Endothelial cell of umbilical vein (primary cell): ENCODE results near the gene ALK. TPM values are rescaled to one million over a fixed set of nuclear protein-coding genes. Genes with fewer than 3 reads are reported as not detected.

ENCODE experiments used
- BruUV-seq: library from RNA; stranded (reverse); fragments of 400-500 nt; replicated peaks from 2 replicates; lab custom pipeline; 2021; lab: Mats Ljungman, UMichigan
- CTCF ChIA-PET: fragments of 300-600, 350-600 bp; sonication (Branson Sonifier 250); formaldehyde crosslinking; loops from one replicate; lab custom pipeline; 2021; ENCODE audit warnings: antibody characterized with exemption, inconsistent platforms; lab: Charles Lee
- POLR2A ChIA-PET: fragments of 300-600, 350-600 bp; sonication (Branson Sonifier 250); formaldehyde crosslinking; loops from one replicate; lab custom pipeline; 2021; ENCODE audit warnings: antibody characterized with exemption, inconsistent platforms; lab: Charles Lee
- DNase-seq: peaks from one replicate; pipeline ENCODE4 v3.0.0-alpha.2; 2011; ENCODE audit warnings: low read depth, low spot score
- FAIRE-seq: peaks from 2 replicates; lab custom pipeline; 2011; peaks lifted over from hg19 to GRCh38; lab: Jason Lieb, UNC
- H2AFZ ChIP-seq: 2 replicates; pipeline ENCODE4 v1.6.0; 2012; ENCODE audit warnings: low read depth, low read length, control low read depth, inconsistent platforms
- H3K27ac ChIP-seq: 2 replicates; pipeline ENCODE4 v1.5.1; 2011; ENCODE audit warnings: low read depth, mild to moderate bottlenecking, control low read depth, low read length, moderate library complexity; ENCODE audit not compliant: insufficient read depth
- H3K27me3 ChIP-seq, 2 experiments: 2 replicates each; pipeline versions ENCODE4 v1.6.0 to v1.6.1; 2011; ENCODE audit warnings: low read length in 2 of 2, mixed read lengths in 1 of 2; ENCODE audit not compliant: control insufficient read depth in 2 of 2, insufficient read depth in 2 of 2
- H3K36me3 ChIP-seq, 2 experiments: 2 replicates in 1 of 2; 3 replicates in 1 of 2; pipeline ENCODE4 v1.5.1; 2011; ENCODE audit warnings: low read length in 2 of 2, mild to moderate bottlenecking in 1 of 2, moderate library complexity in 1 of 2; ENCODE audit not compliant: control insufficient read depth in 2 of 2, insufficient read depth in 2 of 2; ENCODE audit errors: extremely low read depth in 1 of 2
- H3K4me1 ChIP-seq: 3 replicates; pipeline ENCODE4 v1.5.1; 2011; ENCODE audit warnings: mild to moderate bottlenecking, low read length; ENCODE audit not compliant: control insufficient read depth, insufficient read depth; ENCODE audit errors: extremely low read depth
- H3K4me2 ChIP-seq: 2 replicates; pipeline ENCODE4 v1.6.1; 2011; ENCODE audit warnings: low read length, control low read depth, mixed read lengths; ENCODE audit not compliant: insufficient read depth
- H3K4me3 ChIP-seq, 3 experiments: fragments of 200-600 bp in 1 of 3; sonication (generic), shearing (Covaris generic) in 1 of 3; replicated peaks in 1 of 3; 2 replicates each; pipeline ENCODE4 v1.5.1; 2011 to 2016; ENCODE audit warnings: control low read depth in 3 of 3, low read length in 3 of 3, mild to moderate bottlenecking in 2 of 3, inconsistent platforms in 1 of 3, low read depth in 1 of 3, moderate library complexity in 1 of 3; ENCODE audit not compliant: insufficient read depth in 1 of 3
- H3K79me2 ChIP-seq: 2 replicates; pipeline ENCODE4 v1.6.0; 2012; ENCODE audit warnings: low read length, inconsistent platforms; ENCODE audit not compliant: control insufficient read depth, insufficient read depth
- H3K9ac ChIP-seq: replicated peaks from 2 replicates; pipeline ENCODE3; 2011; ENCODE audit warnings: low read length, control low read depth; ENCODE audit not compliant: insufficient read depth; ENCODE audit errors: extremely low read depth
- H3K9me1 ChIP-seq: replicated peaks from 3 replicates; pipeline ENCODE4 v1.6.0; 2011; ENCODE audit warnings: mild to moderate bottlenecking, low read length; ENCODE audit not compliant: control insufficient read depth, insufficient read depth; ENCODE audit errors: extremely low read depth
- H3K9me3 ChIP-seq: replicated peaks from 2 replicates; pipeline ENCODE4 v1.5.1; 2012; ENCODE audit warnings: low read length, inconsistent platforms; ENCODE audit not compliant: control insufficient read depth, insufficient read depth
- H4K20me1 ChIP-seq: replicated peaks from 2 replicates; pipeline ENCODE3; 2011; ENCODE audit warnings: mild to moderate bottlenecking, low read length; ENCODE audit not compliant: control insufficient read depth, insufficient read depth; ENCODE audit errors: extremely low read depth
- GATA2 ChIP-seq: IDR thresholded peaks from 2 replicates; pipeline ENCODE4 v1.7.0; 2011; ENCODE audit warnings: low read depth, mild to moderate bottlenecking, moderate library complexity, mixed read lengths, low read length; ENCODE audit not compliant: insufficient read length, insufficient read depth
- MAX ChIP-seq: IDR thresholded peaks from 2 replicates; pipeline ENCODE4 v1.6.1; 2011; ENCODE audit not compliant: insufficient read depth, insufficient read length
- MYC ChIP-seq: IDR thresholded peaks from one replicate; pipeline ENCODE4 v1.6.1; 2011; ENCODE audit warnings: mild to moderate bottlenecking, low read depth, low read length
- POLR2A ChIP-seq: IDR thresholded peaks from 2 replicates; pipeline ENCODE4 v1.6.1; 2012; ENCODE audit warnings: low read depth, mild to moderate bottlenecking, control low read depth, low read length
- dilution Hi-C: fragments of 300-500 bp; cut with MboI; formaldehyde crosslinking; loops from one replicate; pipeline ENCODE4 v1.15.0; 2019; ENCODE audit warnings: low sequenced_read_pairs; ENCODE audit not compliant: extremely low pct_ligation_motif_present
- intact Hi-C: fragments of 100-400 bp; cut with micrococcal nuclease; formaldehyde crosslinking; loops from one replicate; pipeline ENCODE4 v1.10.0; 2022
- polyA plus RNA-seq, 4 experiments: library from polyadenylated mRNA; depleted of rRNA in 3 of 4; stranded (reverse) in 3 of 4; unstranded in 1 of 4; fragments of >200 nt; gene quantifications; 2 replicates each; pipeline versions ENCODE4 v1.2.1 to v1.2.3, GENCODE V29; 2011 to 2012; ENCODE audit warnings: missing spikeins in 1 of 4
- total RNA-seq: library from RNA; stranded (reverse); gene quantifications from 2 replicates; pipeline ENCODE4 v1.2.3, GENCODE V29; 2021
- TF ChIP-seq, protein P1 (sequence below), 2 donors: IDR thresholded peaks; 1 replicate in 1 of 2; 2 replicates in 1 of 2; pipeline ENCODE4 v1.5.1; 2011; ENCODE audit warnings: low read length in 2 of 2, mild to moderate bottlenecking in 2 of 2, moderate library complexity in 2 of 2, control low read depth in 1 of 2, inconsistent platforms in 1 of 2, low read depth in 1 of 2; ENCODE audit not compliant: insufficient read depth in 1 of 2; ENCODE audit errors: extremely low read depth in 1 of 2

The ALK gene
- total and polyA plus RNA-seq, 2 donors (not counting 3 experiments of a cell fraction or from before 2014, with no cell fraction given), result not detected

- H3K79me2 ChIP-seq, result no peaks in the 10 kb centered on the region
- CTCF ChIA-PET, result no interaction called here
- intact Hi-C loops (no loop called here), dilution Hi-C loops (no loop called here)
- H3K9ac ChIP-seq, result no peak overlapping the region
- H3K9me1 ChIP-seq, result no peaks in the 10 kb centered on the region
- peaks cover 2% of the 10 kb centered on the region for H3K9me3 ChIP-seq
- POLR2A ChIA-PET, result no interaction called here
- no peaks in the 10 kb centered on the region for H3K36me3 ChIP-seq
- DNase-seq (no peak), FAIRE-seq (no peak)
- no peak overlapping the region for H3K4me2 ChIP-seq
- H3K27ac ChIP-seq, result no peak overlapping the region
- H3K4me3 ChIP-seq, result no peak overlapping the region
- BruUV-seq, result no TSS peak
- no peak for TF ChIP-seq GATA2
- TF ChIP-seq MAX, result no peak
- TF ChIP-seq MYC, result no peak
- no peak for TF ChIP-seq POLR2A
- TF ChIP-seq, protein P1, sequence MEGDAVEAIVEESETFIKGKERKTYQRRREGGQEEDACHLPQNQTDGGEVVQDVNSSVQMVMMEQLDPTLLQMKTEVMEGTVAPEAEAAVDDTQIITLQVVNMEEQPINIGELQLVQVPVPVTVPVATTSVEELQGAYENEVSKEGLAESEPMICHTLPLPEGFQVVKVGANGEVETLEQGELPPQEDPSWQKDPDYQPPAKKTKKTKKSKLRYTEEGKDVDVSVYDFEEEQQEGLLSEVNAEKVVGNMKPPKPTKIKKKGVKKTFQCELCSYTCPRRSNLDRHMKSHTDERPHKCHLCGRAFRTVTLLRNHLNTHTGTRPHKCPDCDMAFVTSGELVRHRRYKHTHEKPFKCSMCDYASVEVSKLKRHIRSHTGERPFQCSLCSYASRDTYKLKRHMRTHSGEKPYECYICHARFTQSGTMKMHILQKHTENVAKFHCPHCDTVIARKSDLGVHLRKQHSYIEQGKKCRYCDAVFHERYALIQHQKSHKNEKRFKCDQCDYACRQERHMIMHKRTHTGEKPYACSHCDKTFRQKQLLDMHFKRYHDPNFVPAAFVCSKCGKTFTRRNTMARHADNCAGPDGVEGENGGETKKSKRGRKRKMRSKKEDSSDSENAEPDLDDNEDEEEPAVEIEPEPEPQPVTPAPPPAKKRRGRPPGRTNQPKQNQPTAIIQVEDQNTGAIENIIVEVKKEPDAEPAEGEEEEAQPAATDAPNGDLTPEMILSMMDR (IDR thresholded peaks at IDR 0.05; ENCODE audit: extremely low read depth in 1 of 2, insufficient read depth in 1 of 2, low read depth in 1 of 2, low read length in 2 of 2), result no peak
- no peaks in the 10 kb centered on the region for H4K20me1 ChIP-seq
- no peak overlapping the region for H2AFZ ChIP-seq
- no peaks in the 10 kb centered on the region for H3K27me3 ChIP-seq
- no peaks in the 10 kb centered on the region for H3K4me1 ChIP-seq
Observed at GRCh38 chr2:29810956-29811355, 110.4 kb downstream of the ALK start.

DNA sequence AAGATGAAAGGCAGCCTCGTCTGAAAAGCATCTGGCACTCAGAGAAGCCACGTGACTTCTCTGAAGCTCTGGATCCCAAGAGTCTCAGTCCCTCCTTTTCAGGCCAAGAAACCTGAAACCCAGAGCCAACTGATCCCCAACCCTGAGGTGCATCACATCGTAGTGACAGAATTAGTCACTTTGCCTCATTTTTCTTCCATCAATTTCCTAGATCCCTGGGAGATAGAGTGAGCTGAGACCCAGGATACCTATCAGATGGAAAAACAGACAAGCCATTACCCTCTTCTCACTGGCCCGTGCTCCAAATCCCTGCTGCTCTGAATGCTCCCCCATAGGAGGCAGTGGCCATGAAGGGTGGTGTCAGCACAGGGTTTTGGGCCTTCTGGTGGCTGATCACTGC is 113.1 kb downstream of the ALK start:
- intact Hi-C loops (no loop called here), dilution Hi-C loops (no loop called here)
- Histone ChIP-seq H3K4me2 (no peak overlapping the region), H3K9me3 (peaks cover 2% of the 10 kb centered on the region), H4K20me1 (no peaks in the 10 kb centered on the region), H3K79me2 (no peaks in the 10 kb centered on the region), H3K36me3 (no peaks in the 10 kb centered on the region), H3K27ac (no peak overlapping the region), H2AFZ (no peak overlapping the region), H3K9me1 (no peaks in the 10 kb centered on the region), H3K4me1 (no peaks in the 10 kb centered on the region), H3K4me3 (no peak overlapping the region), H3K9ac (no peak overlapping the region), H3K27me3 (no peaks in the 10 kb centered on the region)
- TF ChIP-seq POLR2A, result no peak
- FAIRE-seq (no peak), DNase-seq (no peak)
- POLR2A ChIA-PET, result no interaction called here
- CTCF ChIA-PET, result no interaction called here
- no TSS peak for BruUV-seq
